ENCODE measurements around the gene ADPGK. TPM values are rescaled to one million over a fixed set of nuclear protein-coding genes. Genes with fewer than 3 reads are reported as not detected.

The ADPGK gene
- total and polyA plus RNA-seq, 2 donors (not counting 1 experiment from before 2014, with no cell fraction given) = 128 to 174 TPM

DNA sequence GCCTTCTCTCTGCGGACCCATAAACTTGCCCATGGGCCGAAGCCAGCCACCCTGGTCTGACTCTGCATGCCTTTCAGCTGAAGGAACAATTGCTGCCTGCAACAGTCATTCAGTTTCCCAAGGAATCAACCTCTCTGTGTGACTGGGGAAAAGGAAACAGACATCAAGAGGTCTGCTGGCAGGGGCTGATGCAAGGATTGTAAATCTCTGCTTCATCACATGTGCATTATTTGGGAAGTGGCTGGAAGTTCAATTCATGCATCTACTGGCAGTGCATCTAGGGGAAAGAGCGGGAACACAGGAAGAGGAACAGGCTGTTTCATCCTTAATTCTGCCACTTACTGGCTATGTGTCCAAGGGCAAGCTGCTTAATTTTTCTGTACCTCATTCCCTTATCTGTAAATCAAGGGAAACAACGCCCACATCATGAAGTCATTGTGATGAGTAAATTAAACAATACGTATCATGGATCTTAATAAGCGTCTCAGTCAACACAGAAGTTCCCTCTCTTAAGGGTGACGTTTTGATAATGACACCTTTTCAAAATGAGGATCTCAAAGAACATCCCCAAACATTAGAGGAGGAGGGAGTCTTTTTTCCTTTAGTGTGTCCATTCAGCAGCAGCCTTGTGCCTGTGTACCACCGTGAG lies 17.4 kb upstream of the ADPGK start:
- CTCF ChIA-PET = no interaction called here
- H3K4me1 Mint-ChIP-seq = peaks cover 12% of the 10 kb centered on the region
- Histone ChIP-seq H3K79me2 (ENCODE audit: control insufficient read depth, insufficient read depth, low read length) (no peaks in the 10 kb centered on the region), H3K9me3 (ENCODE audit: control extremely low read depth in 1 of 3, control insufficient read depth in 2 of 3, insufficient read depth in 1 of 3, low read length in 2 of 3) (no peaks in the 10 kb centered on the region), H3K9ac (ENCODE audit: low read length) (no peak overlapping the region), H3K27me3 (replicated peaks in 1 of 4; ENCODE audit: control extremely low read depth in 1 of 4, control insufficient read depth in 3 of 4, insufficient read depth in 4 of 4, low read length in 3 of 4) (peaks cover 0 to 25% (median 15%) of the 10 kb centered on the region in 4 experiments), H3K27ac (ENCODE audit: low read length in 2 of 2) (no peak overlapping the region), H4K20me1 (ENCODE audit: control insufficient read depth, insufficient read depth, low read length, poor library complexity, severe bottlenecking) (no peaks in the 10 kb centered on the region), H3K4me1 (ENCODE audit: control insufficient read depth in 2 of 2, insufficient read depth in 2 of 2, low read length in 2 of 2) (peaks cover 9 to 11% of the 10 kb centered on the region in 2 donors), H3K4me3 (ENCODE audit: control extremely low read depth in 1 of 5, extremely low read depth in 1 of 5, insufficient read depth in 1 of 5, low read depth in 2 of 5, low read length in 4 of 5) (no peak overlapping the region), H2AFZ (ENCODE audit: insufficient read depth, low read depth, low read length, poor library complexity, severe bottlenecking) (no peak overlapping the region), H3K4me2 (replicated peaks; ENCODE audit: low read depth, low read length, poor library complexity, severe bottlenecking) (no peak overlapping the region), H3K36me3 (replicated peaks in 1 of 2; ENCODE audit: control extremely low read depth in 1 of 2, control insufficient read depth in 1 of 2, extremely low read depth in 1 of 2, insufficient read depth in 2 of 2, low read length in 1 of 2) (no peaks in the 10 kb centered on the region)
- TF ChIP-seq, protein P1, sequence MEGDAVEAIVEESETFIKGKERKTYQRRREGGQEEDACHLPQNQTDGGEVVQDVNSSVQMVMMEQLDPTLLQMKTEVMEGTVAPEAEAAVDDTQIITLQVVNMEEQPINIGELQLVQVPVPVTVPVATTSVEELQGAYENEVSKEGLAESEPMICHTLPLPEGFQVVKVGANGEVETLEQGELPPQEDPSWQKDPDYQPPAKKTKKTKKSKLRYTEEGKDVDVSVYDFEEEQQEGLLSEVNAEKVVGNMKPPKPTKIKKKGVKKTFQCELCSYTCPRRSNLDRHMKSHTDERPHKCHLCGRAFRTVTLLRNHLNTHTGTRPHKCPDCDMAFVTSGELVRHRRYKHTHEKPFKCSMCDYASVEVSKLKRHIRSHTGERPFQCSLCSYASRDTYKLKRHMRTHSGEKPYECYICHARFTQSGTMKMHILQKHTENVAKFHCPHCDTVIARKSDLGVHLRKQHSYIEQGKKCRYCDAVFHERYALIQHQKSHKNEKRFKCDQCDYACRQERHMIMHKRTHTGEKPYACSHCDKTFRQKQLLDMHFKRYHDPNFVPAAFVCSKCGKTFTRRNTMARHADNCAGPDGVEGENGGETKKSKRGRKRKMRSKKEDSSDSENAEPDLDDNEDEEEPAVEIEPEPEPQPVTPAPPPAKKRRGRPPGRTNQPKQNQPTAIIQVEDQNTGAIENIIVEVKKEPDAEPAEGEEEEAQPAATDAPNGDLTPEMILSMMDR (IDR thresholded peaks at IDR 0.05) = no peak
- TF ChIP-seq EZH2 (IDR thresholded peaks at IDR 0.05; ENCODE audit: borderline replicate concordance, insufficient read depth, low read depth, low read length, poor library complexity, severe bottlenecking) = no peak
- no peaks in the 10 kb centered on the region for H3K9me3 Mint-ChIP-seq (ENCODE audit: insufficient read depth)
- WGBS (ENCODE audit: insufficient coverage) = 58% methylated on average over 3 of the region's 8 CpGs
- no peak overlapping the region for H3K27ac Mint-ChIP-seq
- intact Hi-C loops (cut with micrococcal nuclease) = no loop called here
- ATAC-seq (ENCODE audit: low read depth) = no peak
- POLR2A ChIA-PET = no interaction called here
- no peak overlapping the region for H3K4me3 Mint-ChIP-seq
- no peak for DNase-seq
- H3K27me3 Mint-ChIP-seq = peaks cover 40% of the 10 kb centered on the region

DNA sequence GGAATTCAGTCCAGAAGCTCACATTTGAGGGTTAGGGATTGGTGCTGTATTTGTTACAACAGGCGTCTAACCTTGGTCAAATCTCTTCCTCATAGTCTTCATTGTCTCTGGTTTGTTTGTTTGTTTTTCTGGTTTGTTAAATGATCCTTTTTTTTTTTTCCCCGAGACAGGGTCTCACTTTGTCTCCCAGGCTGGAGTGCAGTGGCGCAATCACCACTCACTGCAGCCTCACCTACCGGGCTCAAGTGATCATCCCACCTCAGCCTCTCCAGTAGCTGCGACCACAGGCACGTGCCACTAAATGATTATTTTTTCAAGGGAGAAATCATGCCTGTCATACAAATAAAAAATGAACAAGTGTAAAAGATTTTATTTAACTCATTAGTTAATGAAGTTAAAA lies 14.3 kb upstream of the ADPGK start:
- POLR2A ChIA-PET = no interaction called here
- CTCF ChIA-PET = interaction anchor here (0.7 to 1.1 kb wide), 2 partner anchors 284 to 404 kb away, joined by 5 to 6 read pairs; no protein-coding TSS in a partner anchor

More for the DNA sequence above, 14.3 kb upstream of the ADPGK start:
- Histone ChIP-seq H3K4me2 (replicated peaks; ENCODE audit: low read depth, low read length, poor library complexity, severe bottlenecking) (no peak overlapping the region), H3K9me3 (ENCODE audit: control extremely low read depth in 1 of 3, control insufficient read depth in 2 of 3, insufficient read depth in 1 of 3, low read length in 2 of 3) (peaks cover 0 to 1% (median 0%) of the 10 kb centered on the region in 3 donors), H4K20me1 (ENCODE audit: control insufficient read depth, insufficient read depth, low read length, poor library complexity, severe bottlenecking) (no peaks in the 10 kb centered on the region), H3K4me1 (ENCODE audit: control insufficient read depth in 2 of 2, insufficient read depth in 2 of 2, low read length in 2 of 2) (peaks cover 9 to 11% of the 10 kb centered on the region in 2 donors), H3K36me3 (replicated peaks in 1 of 2; ENCODE audit: control extremely low read depth in 1 of 2, control insufficient read depth in 1 of 2, extremely low read depth in 1 of 2, insufficient read depth in 2 of 2, low read length in 1 of 2) (no peaks in the 10 kb centered on the region), H3K4me3 (ENCODE audit: control extremely low read depth in 1 of 5, extremely low read depth in 1 of 5, insufficient read depth in 1 of 5, low read depth in 2 of 5, low read length in 4 of 5) (no peak overlapping the region), H2AFZ (ENCODE audit: insufficient read depth, low read depth, low read length, poor library complexity, severe bottlenecking) (no peak overlapping the region), H3K9ac (ENCODE audit: low read length) (no peak overlapping the region), H3K27me3 (replicated peaks in 1 of 4; ENCODE audit: control extremely low read depth in 1 of 4, control insufficient read depth in 3 of 4, insufficient read depth in 4 of 4, low read length in 3 of 4) (peaks cover 0 to 26% (median 21%) of the 10 kb centered on the region in 4 experiments), H3K79me2 (ENCODE audit: control insufficient read depth, insufficient read depth, low read length) (no peaks in the 10 kb centered on the region), H3K27ac (ENCODE audit: low read length in 2 of 2) (no peak overlapping the region)
- ATAC-seq (ENCODE audit: low read depth) (no peak), DNase-seq (no peak)
- no peak for TF ChIP-seq EZH2 (IDR thresholded peaks at IDR 0.05; ENCODE audit: borderline replicate concordance, insufficient read depth, low read depth, low read length, poor library complexity, severe bottlenecking)
- TF ChIP-seq, protein P1 (IDR thresholded peaks at IDR 0.05) = no peak
- no peaks in the 10 kb centered on the region for H3K9me3 Mint-ChIP-seq (ENCODE audit: insufficient read depth)
- peaks cover 51% of the 10 kb centered on the region for H3K27me3 Mint-ChIP-seq
- H3K27ac Mint-ChIP-seq = no peak overlapping the region
- intact Hi-C loops (cut with micrococcal nuclease) = loop anchor here (2.0 kb wide), 2 partner anchors 15 to 475 kb away; partner anchors contain the start of gene ADPGK
- H3K4me3 Mint-ChIP-seq = peak overlapping the region; percentile 83
- H3K4me1 Mint-ChIP-seq = peaks cover 12% of the 10 kb centered on the region
- WGBS (ENCODE audit: insufficient coverage) = no CpG with 5 or more reads among the region's 6 CpGs
